Measurements from ENCODE around the gene CD47.

Gene CD47

DNA sequence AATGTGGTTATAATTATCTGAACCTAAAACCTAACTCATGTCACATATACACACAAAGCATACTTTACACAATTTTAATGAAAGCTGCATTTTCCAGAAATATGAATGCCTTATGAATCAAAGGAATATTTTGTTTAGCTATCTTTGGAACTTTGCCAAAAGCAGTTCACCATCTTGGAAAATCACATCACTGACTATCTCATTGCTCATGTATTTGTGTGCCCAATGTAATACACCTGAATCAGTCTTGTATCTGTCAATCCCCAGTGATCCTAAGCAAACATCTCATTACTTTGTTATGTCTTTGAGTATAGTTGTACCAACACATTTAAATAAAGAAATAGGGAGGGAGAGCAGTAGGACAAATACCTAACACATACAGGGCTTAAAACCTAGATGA lies 15.6 kb upstream of the CD47 start:
- H3K4me3 ChIP-seq, result no peak overlapping the region
- no peaks in the 10 kb centered on the region for H3K36me3 ChIP-seq (ENCODE audit: insufficient read depth, low read length)
- H3K9ac ChIP-seq (ENCODE audit: insufficient read length), result no peak overlapping the region
- TF ChIP-seq EZH2 (IDR thresholded peaks at IDR 0.05) (no peak), FOXP2 (optimal IDR thresholded peaks at IDR 0.05; ENCODE audit: control extremely low read depth, extremely low read length, insufficient read depth) (no peak), POLR2AphosphoS5 (IDR thresholded peaks at IDR 0.05; ENCODE audit: borderline replicate concordance, low read depth, low read length) (no peak)
- no peak for DNase-seq (ENCODE audit: low read depth, low spot score)
- H3K27ac ChIP-seq, result no peak overlapping the region
- H3K9me3 ChIP-seq (ENCODE audit: low read depth, low read length), result no peaks in the 10 kb centered on the region

DNA sequence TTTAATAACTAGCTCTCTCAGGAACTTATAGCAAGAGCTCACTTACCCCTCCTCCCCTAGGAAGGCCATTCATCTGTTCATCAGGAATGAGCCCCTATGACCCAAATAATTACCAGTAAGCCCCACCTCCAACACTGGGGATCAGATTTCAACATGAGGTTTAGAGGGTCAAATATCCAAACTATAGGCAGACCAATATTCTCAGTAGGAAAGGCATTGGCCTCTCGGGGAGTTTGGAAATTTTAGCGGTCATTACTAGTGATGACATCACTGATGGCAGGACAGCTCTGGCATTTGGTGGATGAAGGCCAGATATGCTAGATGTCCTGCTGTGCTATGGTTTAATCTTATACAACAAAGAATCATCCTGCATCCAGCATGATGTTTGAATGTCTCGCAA lies 15.2 kb upstream of the CD47 start:
- no peak overlapping the region for H3K4me3 ChIP-seq
- no peaks in the 10 kb centered on the region for H3K36me3 ChIP-seq (ENCODE audit: insufficient read depth, low read length)
- TF ChIP-seq EZH2 (IDR thresholded peaks at IDR 0.05), result no peak
- TF ChIP-seq FOXP2 (optimal IDR thresholded peaks at IDR 0.05; ENCODE audit: control extremely low read depth, extremely low read length, insufficient read depth), result no peak
- no peak for TF ChIP-seq POLR2AphosphoS5 (IDR thresholded peaks at IDR 0.05; ENCODE audit: borderline replicate concordance, low read depth, low read length)
- H3K27ac ChIP-seq, result no peak overlapping the region
- no peak overlapping the region for H3K9ac ChIP-seq (ENCODE audit: insufficient read length)
- DNase-seq (ENCODE audit: low read depth, low spot score), result no peak
- no peaks in the 10 kb centered on the region for H3K9me3 ChIP-seq (ENCODE audit: low read depth, low read length)

DNA sequence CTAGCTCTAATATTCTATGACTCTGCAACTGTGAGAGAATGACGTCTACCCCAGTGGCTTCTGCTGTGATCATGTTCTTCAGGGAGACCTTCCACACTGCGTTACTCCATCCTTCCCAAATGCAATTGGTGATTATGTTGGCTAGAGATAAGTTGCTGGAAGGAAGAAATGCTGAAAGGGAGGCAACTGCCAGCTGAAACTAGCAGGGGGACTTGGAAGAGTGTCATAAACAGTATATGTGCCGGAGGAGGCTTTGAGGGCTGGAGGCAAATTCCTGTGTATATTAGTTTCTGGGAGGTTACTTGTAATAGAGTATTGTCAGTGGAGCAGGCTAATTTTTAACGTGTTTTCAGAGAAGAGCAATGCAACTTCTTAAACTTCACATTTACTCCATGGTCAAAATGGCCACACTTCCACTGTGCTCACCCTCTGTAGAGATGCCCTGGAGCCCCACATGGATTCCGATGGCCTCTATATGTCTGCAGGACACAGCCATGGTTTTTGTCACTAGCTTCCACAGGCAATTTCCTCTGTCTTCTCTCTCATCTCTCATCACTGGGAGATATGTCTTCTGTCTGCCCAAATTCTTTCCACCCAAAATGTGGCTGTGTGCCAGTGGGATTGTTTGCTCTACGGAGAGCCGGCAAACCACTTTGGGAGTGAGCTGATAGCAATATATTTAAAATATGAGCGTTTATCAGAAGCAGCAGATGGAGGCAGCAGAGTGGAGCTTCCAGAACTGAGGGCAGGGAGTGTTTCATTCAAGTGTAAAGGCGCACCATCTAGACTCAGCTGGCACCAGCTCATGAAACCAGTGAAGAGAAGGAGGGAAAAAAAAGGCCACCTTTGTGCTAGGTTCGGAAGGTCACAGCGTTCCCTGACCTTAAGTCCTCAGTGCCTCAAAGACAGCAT lies 13.3 kb upstream of the CD47 start:
- no peak for DNase-seq (ENCODE audit: low read depth, low spot score)
- no peaks in the 10 kb centered on the region for H3K36me3 ChIP-seq (ENCODE audit: insufficient read depth, low read length)
- H3K9ac ChIP-seq (ENCODE audit: insufficient read length), result no peak overlapping the region
- H3K4me3 ChIP-seq, result peak overlapping the region; percentile 32
- no peak overlapping the region; the same call in 1 of the 2 replicates for H3K27ac ChIP-seq
- TF ChIP-seq POLR2AphosphoS5 (IDR thresholded peaks at IDR 0.05; ENCODE audit: borderline replicate concordance, low read depth, low read length) (no peak), EZH2 (IDR thresholded peaks at IDR 0.05) (no peak), FOXP2 (optimal IDR thresholded peaks at IDR 0.05; ENCODE audit: control extremely low read depth, extremely low read length, insufficient read depth) (no peak)
- no peaks in the 10 kb centered on the region for H3K9me3 ChIP-seq (ENCODE audit: low read depth, low read length)

DNA sequence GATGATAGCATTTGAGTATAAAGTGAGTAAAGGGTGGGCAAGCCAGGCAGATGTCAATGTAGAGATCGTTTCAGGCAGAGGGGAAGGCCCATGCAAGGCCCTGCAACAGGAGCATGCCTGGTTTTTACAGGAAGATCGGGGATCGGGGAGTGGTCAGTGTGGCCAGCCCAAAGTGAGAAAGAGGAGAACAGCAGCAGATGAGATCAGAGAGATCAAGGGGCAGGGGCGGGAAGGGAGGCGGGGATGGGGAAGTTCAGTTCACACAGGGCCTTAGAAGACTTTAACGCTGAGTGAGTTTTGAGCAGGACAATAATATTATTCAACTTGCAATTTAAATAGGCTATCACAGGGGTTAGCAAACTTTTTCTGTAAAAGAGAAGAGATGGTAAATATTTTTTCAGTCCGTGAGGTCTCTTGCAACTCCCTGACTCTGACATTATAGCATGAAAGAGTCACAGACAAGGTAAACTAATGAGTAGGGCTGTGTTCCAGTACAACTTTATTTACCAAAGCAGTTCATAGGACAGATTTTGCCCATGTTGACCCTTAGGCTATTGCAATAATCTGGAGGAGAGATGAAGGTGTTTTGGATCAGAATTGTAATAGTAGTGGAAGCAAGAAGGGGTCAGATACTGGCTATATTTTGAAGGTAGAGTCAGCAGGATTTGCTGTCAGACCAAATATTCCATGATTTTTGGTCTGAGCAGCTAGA lies 12.4 kb upstream of the CD47 start:
- Histone ChIP-seq H3K36me3 (ENCODE audit: insufficient read depth, low read length) (no peaks in the 10 kb centered on the region), H3K9me3 (ENCODE audit: low read depth, low read length) (no peaks in the 10 kb centered on the region), H3K4me3 (no peak overlapping the region), H3K27ac (no peak overlapping the region), H3K9ac (ENCODE audit: insufficient read length) (no peak overlapping the region)
- TF ChIP-seq EZH2 (IDR thresholded peaks at IDR 0.05) (no peak), POLR2AphosphoS5 (IDR thresholded peaks at IDR 0.05; ENCODE audit: borderline replicate concordance, low read depth, low read length) (no peak), FOXP2 (optimal IDR thresholded peaks at IDR 0.05; ENCODE audit: control extremely low read depth, extremely low read length, insufficient read depth) (no peak)
- no peak for DNase-seq (ENCODE audit: low read depth, low spot score)

DNA sequence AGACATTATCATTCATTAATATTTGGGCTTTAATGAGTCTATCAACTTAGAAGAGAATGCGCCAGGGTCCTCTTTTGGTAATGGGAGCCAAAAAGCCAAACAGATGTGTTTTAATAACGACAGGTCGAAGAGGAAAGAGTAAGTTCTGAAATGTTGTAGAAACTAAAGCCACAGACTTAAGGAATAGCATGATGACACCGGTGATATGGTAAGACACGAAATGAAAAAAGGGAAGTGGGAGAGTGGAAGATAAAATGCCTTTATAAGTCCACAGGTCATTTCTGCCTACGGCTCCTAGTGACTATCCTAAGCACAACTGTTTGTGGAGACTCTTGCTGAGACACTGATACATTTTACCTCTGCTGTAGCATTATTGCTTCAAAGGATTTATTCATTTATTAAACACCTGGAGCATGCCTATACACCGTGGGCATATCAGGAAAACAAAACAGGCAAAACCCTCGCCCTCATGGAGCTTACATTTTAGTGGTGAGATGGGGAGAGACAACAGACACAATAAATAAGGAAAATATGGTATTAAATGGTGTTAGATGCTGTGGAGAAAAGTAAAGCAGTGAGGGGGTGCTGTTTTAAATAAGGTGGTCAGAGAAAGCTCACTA lies 11.7 kb upstream of the CD47 start:
- H3K9ac ChIP-seq (ENCODE audit: insufficient read length), result no peak overlapping the region
- H3K4me3 ChIP-seq, result no peak overlapping the region
- H3K36me3 ChIP-seq (ENCODE audit: insufficient read depth, low read length), result no peaks in the 10 kb centered on the region
- no peak overlapping the region for H3K27ac ChIP-seq
- DNase-seq (ENCODE audit: low read depth, low spot score), result no peak
- no peaks in the 10 kb centered on the region for H3K9me3 ChIP-seq (ENCODE audit: low read depth, low read length)
- no peak for TF ChIP-seq EZH2 (IDR thresholded peaks at IDR 0.05)
- TF ChIP-seq FOXP2 (optimal IDR thresholded peaks at IDR 0.05; ENCODE audit: control extremely low read depth, extremely low read length, insufficient read depth), result no peak
- no peak for TF ChIP-seq POLR2AphosphoS5 (IDR thresholded peaks at IDR 0.05; ENCODE audit: borderline replicate concordance, low read depth, low read length)

DNA sequence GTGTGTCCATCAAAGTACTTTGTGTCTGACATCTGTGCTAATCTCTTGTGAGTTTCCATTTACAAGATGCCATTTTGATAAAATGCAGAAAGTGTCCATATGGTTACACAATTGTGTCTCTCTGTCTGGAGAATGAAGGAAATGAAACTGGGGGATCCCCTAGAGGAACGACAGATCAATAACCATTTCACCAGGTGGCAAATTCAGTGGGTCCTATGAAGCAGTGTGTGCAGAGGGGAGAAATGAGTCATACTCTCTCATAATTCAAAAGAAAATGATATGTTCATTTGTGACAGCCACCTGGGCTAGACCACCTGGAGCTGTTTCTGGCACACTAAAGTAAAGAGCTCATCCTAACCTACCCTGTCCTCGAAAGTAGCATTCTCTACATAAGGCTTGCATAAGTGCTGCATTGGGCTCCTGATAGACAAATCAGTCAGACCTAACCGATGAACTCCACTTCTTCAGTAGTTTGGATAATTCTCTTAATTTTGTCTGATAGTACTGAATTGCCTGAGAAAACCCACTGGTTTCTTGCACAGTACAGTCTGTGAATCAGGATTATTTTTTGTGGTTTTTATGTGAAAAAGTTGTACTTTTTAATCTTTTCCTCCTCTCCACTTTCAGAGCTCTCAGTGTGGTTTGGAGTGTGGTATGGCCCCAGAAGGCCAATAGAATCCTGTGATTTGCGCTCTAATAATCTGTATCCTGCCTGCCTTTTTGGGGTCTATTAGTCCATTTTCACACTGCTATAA lies 10.3 kb upstream of the CD47 start:
- Histone ChIP-seq H3K27ac (no peak overlapping the region), H3K9me3 (ENCODE audit: low read depth, low read length) (no peaks in the 10 kb centered on the region), H3K36me3 (ENCODE audit: insufficient read depth, low read length) (no peaks in the 10 kb centered on the region), H3K9ac (ENCODE audit: insufficient read length) (no peak overlapping the region), H3K4me3 (no peak overlapping the region)
- DNase-seq (ENCODE audit: low read depth, low spot score), result no peak
- TF ChIP-seq POLR2AphosphoS5 (IDR thresholded peaks at IDR 0.05; ENCODE audit: borderline replicate concordance, low read depth, low read length), result no peak
- no peak for TF ChIP-seq EZH2 (IDR thresholded peaks at IDR 0.05)
- no peak for TF ChIP-seq FOXP2 (optimal IDR thresholded peaks at IDR 0.05; ENCODE audit: control extremely low read depth, extremely low read length, insufficient read depth)

DNA sequence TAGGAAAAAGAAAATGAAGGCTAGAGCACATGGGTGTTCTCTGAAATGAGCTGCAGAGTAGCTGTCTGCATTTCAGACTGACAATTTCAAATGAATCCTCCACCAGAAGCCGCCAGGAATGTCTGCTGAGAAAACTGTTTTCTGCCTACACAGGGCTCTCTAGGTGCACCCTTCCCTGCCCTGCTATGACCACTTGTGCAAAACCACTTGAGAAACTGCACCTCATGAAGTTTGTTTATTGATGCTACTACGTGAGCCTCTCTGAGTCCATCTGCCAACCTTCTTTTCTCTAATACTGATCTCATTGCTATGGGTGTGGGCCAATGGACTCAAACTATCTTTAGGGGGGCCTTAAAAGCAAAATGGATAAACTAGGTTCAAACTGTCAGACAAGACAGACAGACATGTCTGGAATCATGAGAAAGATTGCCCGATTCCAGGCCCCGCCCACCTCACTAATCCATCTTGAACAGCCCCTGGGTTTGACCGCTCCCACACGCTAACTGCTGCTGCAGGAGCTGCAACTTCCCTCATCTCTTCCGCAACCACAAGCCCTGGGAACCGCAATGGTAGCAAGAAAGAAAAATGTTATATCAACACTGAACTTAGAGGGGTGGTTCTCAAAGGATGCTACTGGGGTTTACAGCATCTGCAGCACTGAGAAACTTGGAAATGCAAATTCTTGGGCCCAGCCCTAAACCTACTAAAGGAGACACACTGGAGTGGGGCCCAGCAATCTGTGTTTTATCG lies 9.0 kb upstream of the CD47 start:
- Histone ChIP-seq H3K9me3 (ENCODE audit: low read depth, low read length) (no peaks in the 10 kb centered on the region), H3K9ac (ENCODE audit: insufficient read length) (no peak overlapping the region), H3K4me3 (no peak overlapping the region), H3K27ac (no peak overlapping the region), H3K36me3 (ENCODE audit: insufficient read depth, low read length) (no peaks in the 10 kb centered on the region)
- no peak for TF ChIP-seq EZH2 (IDR thresholded peaks at IDR 0.05)
- TF ChIP-seq FOXP2 (optimal IDR thresholded peaks at IDR 0.05; ENCODE audit: control extremely low read depth, extremely low read length, insufficient read depth), result no peak
- no peak for TF ChIP-seq POLR2AphosphoS5 (IDR thresholded peaks at IDR 0.05; ENCODE audit: borderline replicate concordance, low read depth, low read length)
- DNase-seq (ENCODE audit: low read depth, low spot score), result no peak
